Left lobe of liver (tissue), 2 donors: ENCODE measurements around the gene ZYX. TPM values are rescaled to one million over a fixed set of nuclear protein-coding genes. Genes with fewer than 3 reads are reported as not detected.
A peak's percentile ranks its signal among the peaks of the same experiment; 100 is the strongest.

Source experiments
- ATAC-seq: fragments of 200-7000 bp; cut with Tn5 transposase; one replicate; pipeline ENCODE4 v1.9.1; 2020; ENCODE audit warnings: mild to moderate bottlenecking, moderate library complexity
- DNase-seq: peaks from one replicate; pipeline ENCODE4 v3.0.0-alpha.2; 2020; ENCODE audit warnings: low spot score
- total RNA-seq: library from RNA; stranded (reverse); gene quantifications from one replicate; pipeline ENCODE4 v1.2.1, GENCODE V29; 2021
- donor health status: DM: no; HTN: no; CAD: no; lungs with moderate emphysema.
- donor health status: DM: no; HTN: yes; CAD: no.

Gene ZYX
- total RNA-seq, 1 donor from 2014 or later, result 33.8 TPM

DNA sequence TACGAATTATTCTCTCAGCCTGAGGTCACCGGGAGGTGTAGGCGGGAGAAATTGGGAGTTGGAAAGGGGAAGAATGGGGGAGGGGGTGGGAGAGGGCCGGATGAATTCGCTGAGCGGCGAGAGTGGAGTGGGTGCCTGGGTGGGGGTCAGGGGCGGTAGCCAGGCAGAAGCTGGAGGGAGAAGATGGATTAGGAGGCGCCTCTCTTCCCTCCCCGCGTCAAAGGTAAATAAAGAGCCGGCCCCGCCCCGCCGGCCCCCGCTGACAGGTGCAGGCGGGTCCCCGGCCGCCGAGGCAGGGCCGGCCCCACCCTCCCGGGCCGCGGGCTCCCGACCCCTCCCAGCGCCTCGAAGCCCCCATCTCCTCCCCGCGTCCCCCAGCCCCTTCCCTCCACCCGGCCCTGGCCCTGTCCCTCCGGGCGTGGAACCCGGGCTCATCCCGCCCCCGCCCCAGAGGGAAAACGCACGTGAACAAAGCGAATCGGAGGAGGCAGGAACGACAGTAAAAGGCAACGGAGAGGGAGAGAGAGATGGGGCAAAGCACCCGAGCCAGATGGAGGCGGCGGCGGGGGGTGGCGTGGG, 19.5 kb upstream of the ZYX start:
- DNase-seq (no peak), ATAC-seq (peak; percentile 22)

DNA sequence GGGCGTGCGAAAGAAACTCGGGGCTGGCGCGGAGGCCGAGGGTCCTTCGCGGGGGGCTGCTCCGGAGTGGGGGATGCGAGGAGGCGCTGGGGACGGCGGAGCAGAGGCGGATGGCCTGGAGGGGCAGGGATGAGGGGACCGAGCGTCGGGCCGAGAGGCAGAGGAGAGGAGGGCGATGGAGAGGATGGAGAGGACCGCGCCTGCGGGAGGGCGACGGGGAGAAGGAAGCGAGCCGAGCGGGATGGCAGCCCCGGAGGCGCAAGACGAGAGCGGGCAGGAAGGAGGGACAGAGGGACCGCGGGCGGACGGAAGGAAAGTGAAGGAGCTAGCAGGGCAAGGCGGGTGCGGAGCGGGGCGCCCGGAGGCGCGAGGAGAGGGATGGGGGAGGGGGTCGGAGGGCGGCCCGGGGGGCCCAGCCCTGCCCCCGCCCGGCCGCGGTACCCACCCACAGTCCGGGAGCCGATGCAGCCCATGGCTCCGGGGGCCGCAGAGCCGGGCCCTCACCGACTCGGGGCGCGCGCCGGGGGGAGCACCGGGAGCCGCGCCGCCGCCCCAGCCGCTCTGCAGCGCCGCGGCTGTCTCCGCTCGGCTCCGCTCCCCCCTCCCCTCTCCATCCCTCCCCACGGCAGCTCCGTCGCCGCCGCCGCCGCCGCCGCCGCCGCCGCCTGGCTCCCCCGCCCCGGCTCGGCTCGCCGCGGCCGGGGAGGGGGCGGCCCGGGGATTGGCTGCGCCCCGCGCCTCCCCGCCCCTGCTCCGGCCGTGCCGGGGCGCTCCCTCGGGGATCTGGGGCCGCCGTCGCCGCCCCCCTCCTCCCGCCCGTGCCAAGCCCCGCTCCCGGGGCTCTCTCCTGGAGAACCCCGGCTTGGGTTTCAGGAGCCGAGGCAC, 18.8 kb upstream of the ZYX start, which contains the start of gene FAM131B:
TSS of gene FAM131B (minus strand) at position 583 of the 885 bp plus-strand sequence. CDS start at position 473, 110 bp downstream.
- ATAC-seq (peak; percentile 48), DNase-seq (no peak)

DNA sequence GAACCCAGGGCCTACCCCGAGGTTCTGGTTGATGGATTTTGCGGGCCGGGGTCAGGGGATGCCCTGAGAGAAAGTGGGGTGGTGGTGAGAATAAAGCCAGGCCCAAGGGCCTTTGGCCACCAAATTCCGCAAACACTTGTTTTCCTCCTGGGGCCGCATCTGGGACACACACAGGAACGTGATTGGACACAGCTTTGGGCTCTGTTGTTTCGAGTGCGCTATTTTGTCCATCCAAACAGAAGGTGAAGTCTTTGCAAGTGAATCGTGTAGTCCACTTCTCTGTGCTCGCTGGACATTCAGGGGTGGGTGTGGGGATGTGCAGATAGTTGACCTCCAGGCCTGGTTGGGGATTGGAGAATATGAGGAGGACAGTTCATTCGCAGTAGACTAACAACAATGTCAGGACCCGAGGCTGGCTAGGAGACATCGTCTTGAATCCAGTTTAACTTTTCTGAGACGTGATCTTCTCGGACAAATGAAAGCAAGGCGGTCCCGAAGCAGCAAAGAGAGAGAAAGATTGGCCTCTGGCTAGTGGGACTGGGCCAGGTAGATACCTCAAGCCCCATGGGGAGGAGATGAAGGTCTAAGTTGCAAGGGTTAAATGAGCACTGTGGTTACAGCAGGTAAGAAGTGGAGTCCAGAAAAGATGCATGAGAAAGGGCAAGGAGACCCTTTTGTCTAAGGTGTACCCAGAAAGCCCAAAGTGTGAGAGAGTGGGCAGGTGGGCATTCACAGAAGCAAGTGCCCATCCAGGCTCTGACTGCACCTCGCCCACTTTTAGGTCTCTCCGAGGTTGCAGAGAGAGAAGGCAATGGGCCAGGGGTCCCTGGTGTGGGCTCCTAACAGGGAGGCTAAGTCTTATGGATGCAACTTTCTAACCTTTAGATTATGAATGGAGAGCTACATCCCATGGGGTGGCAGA, 17.9 kb upstream of the ZYX start:
- ATAC-seq, result no peak

DNA sequence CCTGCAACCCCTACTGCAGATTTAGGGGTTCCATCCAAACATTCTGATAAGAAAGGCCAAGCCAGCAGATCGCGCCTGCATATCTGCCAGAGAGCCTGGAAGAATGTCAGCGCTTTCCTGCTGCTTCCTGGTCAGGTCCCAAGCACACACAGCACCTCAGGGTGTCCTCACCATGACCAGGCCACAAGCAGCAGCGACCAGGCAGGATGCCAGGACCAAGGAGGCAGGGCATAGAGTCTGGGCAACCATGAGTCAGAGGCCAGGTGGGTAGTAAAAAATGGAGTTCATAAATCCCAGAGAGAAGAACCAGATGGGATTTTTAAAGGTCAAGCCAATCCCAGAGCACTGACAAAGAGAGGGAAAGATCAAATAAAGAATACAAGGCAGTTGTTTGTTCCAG, 13.2 kb upstream of the ZYX start:
- no peak for ATAC-seq
- DNase-seq, result no peak

More for the DNA sequence above, 17.9 kb upstream of the ZYX start:
- DNase-seq, result no peak

DNA sequence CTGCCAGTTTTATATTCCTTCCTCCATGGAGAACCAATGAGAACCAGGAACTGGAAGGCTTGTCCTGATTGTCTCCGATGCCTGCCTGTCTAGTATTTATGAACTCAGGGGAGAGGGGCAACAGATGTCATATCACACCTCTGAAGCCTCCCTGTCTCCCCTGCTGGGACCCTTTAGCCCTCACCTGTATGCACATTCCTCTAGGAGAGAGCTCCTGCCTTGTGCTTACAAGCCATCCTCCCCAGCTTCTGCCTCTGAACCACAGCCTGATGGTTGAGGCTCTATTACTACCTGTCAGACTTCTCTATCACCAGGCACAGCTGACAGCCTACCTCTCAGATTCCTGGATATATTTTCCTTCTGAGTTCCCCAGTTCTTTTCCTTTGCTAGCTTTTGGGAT, 12.8 kb upstream of the ZYX start:
- no peak for DNase-seq
- no peak for ATAC-seq

DNA sequence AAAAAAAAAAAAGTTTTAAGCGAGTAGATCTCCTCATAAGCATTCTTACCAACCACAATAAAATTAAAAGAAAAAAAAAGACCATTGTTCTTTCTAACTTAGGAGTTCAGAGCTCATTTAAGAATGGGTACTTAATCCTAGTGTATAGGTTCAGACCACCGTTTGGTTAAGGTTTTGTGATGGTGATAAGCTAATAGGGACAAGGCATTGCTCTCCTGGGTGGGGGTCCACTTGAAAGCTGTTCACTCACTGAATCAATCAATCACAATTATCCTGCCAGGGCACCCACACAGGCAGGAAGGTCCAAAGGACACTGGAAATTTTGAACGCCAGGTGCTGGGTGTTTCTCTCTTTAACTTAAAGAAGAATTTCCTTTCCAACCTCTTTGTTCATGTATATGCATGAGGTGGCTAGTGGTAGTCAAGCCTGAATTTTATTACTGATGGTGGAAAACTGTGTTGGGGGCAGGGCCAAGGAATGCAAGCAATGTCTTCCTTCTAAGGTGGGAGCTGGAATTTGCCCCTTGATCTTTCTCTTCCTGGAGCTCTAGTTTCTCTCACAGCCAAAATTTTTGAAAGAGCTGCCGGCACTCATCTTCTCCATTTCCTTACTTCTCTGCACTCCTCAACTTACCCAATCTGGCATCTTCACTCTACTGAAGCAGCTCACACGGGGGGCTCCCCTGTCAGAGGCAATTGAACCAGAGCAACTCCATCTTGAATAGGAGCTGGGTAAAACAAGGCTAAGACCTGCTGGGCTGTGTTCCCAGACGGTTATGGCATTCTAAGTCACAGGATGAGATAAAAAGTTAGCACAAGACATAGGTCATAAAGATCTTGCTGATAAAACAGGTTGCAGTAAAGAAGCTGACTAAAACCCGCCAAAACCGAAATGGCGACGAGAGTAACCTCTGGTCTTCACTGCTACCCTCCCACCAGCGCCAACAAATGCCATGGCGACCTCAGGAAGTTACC, 11.2 kb upstream of the ZYX start:
- ATAC-seq (peak; percentile 46), DNase-seq (no peak)

DNA sequence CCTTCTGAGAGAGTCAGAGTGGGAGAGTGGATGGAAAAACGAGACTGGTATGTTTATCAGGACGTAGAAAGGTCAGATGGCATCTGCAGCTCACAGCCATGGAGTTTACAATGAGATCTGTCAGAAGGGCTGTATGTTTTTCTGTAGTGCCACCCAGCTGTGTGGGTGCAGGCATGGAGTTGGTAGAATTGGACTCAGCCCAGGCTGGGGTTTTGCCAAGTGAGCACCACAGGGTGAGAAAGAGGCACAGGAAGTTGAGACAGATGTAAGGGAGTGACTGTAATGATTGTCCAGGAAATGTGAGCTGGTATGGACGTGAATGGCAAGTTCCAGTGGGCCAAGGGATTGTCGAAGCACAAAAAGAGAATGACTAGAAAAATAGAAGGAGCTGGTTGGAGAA, 9.1 kb upstream of the ZYX start:
- peak; percentile 59 for DNase-seq
- peak; percentile 57 for ATAC-seq

DNA sequence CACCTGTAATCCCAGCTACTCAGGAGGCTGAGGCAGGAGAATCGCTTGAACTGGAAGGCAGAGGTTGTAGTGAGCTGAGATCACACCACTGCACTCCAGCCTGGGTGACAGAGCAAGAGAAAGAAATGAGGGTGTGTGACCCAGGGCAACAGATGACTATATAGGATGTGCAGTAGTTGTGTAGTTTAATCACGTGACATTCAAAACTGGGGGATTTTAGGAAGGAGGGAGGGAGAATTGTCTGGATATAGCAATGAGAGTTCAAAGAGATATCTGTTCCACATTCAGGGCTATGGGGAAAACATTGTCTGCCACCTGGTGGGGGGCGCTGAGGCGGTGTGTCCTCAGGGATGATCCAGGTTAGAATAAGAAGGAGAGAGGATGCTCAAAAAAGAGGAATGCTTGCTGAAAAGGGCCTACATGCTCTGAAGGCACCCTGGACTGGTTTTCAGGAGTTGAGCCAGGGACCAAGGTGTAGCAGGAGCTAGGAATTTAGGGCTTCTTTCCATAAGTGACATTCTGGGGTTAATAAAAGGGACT, 7.8 kb upstream of the ZYX start:
- DNase-seq (no peak), ATAC-seq (no peak)

DNA sequence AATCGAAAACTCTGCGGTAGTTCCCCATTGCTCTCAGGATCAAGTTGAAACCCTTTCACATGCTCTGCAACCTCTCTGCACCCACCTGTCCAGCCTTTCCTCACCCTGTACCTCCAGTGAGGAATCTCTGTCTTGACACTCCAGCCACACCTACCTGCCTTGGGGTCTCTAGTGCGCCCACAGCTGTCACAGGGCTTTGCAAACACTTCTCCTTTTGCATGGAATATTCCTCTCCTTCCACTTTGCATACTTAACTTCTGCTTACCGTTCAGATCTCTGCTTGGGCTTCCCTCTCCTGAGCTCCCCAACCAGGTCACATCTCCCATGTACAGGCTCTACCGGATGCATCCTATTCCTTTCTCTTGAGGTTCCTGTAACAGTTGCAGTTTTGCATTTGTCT, 6.6 kb upstream of the ZYX start:
- DNase-seq (no peak), ATAC-seq (no peak)

DNA sequence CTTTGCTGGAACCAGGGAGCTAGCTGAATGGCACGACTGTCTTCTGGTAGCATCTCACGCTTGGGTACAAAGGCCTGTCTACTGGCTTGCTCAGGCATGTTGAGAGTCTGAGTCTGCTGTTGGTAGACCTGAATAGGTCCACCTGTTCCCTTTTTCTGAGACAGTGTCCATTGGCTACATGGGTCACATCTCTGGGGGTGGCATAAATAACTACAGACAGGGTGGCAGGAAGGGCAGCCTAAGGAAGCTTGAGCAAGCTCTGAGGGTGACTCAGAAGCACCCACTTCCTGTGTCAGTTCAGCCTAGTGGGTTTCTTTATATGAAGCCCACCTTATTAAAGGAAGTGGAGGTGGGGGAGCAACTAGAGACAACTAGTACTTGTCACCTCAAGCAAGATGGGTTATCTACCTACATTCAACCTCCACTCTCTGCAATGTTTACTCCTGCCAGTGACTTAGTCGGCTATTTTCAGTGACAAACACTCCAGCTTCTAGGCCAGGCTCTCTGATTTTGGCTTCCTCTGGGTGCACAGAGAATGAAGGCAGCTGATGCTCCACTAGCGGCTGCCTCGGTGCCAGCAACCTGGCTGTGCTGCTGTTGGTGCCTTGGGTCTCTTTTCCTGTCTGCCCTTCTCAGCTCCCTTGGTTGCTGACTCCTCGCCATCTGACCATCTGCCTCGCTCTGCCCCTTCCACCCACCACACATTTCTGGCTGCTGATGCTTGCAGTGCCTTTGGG, 5.7 kb upstream of the ZYX start:
- no peak for DNase-seq
- ATAC-seq, result no peak

DNA sequence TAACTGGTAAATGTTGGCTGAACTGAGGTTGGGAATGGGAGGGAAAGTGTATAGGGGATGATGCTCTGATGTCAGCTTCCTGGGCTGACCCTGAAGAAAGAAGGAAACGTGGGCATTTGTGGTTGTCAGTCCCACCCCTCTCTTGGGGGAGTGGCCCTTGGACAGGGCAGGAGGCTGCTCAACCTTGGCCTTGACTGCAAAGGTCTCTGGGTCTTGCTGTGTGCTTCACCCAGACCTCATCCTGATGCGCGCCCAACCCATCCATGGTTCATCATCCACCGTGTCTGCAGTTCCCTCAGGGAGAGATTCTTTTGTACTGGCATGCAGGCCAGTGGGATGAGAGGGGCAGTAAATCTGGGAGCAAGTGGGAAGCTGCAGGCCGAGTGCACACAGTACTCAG, 4.7 kb upstream of the ZYX start:
- DNase-seq (no peak), ATAC-seq (no peak)

DNA sequence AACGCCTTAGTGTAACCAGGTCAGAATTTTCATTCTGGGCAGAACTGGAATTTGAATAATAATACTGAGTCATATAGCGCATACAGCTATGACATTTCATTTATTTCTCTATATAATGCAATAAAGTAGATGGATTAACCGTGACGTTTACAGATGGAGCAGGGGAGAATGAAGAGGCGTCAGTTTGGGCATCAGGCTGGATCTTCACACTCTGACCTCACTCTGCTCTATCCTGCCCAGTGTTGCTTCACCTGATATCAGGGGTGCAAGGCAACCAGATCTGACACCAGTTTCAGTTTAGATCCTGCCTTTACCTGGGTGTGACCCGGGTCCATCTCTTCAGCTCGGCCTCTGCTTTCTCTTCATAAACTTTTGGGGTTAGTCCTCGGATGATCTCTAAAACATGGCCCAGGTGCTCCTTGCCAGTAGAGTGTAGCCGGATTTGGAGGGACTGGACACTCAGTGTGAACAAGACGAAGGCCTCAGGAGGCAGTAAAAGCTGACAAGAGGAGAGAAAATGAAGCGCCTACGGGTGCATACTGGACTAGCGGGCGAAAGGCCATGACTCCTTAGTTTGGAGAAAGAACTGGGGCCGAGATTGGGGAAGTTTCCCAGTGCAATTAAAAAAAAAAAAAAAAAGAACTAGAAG, 1.4 kb upstream of the ZYX start:
- DNase-seq (no peak), ATAC-seq (peak; percentile 11)

DNA sequence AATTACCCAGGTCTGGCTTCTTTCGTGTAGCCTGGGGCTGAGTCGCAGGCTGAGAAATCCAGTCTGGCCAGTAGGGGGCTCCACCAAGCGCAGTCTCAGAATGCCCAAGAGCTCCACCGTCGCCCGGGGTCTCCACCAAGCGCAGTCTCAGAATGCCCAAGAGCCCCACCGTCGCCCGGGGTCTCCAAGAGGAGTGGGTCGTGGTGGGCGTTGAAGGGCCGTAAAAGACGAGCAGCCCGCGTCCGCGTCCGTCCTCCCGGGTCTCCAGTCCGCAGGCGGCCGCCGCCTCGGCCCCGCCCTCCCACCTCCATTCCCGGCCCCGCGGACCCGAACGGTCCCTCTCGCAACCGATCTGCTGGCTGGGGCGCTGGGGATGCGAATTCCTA, 892 bp upstream of the ZYX start:
- DNase-seq (peak; percentile 87), ATAC-seq (peak; percentile 73)

DNA sequence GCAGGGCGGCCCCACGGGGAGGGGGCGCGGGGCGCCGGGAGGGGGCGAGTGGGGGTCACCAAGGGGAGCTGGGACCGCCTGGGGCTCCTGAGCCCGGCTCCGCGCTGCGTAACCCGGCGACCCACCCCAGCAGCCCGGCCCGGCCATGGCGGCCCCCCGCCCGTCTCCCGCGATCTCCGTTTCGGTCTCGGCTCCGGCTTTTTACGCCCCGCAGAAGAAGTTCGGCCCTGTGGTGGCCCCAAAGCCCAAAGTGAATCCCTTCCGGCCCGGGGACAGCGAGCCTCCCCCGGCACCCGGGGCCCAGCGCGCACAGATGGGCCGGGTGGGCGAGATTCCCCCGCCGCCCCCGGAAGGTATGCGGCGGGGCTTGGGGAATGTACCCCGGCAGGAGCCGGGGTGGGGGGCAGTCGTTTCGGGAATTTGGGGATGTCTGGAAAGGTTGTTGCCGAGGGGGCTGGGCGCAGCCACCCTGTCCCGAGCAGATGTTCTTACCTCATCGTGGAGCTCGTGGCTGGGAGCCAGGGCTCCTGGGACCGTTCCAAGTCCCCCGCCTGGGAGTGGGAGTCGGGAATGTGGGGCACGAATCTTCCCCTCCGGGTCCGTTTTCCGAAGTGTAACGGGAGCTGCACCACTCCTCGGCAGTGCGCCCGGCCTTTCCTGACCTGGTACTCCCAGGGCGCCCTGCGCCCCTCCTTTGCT, 431 bp downstream of the ZYX start:
- peak; percentile 2 for ATAC-seq
- peak; percentile 82 for DNase-seq

DNA sequence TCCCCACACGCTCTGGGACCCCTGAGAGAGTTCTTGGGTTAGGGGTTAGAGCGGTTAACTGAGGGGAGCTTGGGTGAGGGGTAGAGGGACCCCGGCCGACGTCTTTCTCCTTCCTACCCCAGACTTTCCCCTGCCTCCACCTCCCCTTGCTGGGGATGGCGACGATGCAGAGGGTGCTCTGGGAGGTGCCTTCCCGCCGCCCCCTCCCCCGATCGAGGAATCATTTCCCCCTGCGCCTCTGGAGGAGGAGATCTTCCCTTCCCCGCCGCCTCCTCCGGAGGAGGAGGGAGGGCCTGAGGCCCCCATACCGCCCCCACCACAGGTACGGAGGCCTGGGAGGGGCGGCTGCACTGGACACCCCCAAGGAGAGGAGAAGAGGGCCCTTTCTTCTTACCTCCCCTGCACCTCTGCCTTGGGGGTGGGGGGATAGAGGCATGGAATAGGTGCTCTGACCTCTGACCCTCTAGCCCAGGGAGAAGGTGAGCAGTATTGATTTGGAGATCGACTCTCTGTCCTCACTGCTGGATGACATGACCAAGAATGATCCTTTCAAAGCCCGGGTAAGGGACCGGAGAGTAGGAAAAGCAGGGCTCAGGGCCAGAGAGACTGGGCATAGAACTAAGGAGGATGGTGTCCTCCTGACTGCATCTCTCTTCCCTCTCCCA, 1.1 kb downstream of the ZYX start:
- no peak for DNase-seq

DNA sequence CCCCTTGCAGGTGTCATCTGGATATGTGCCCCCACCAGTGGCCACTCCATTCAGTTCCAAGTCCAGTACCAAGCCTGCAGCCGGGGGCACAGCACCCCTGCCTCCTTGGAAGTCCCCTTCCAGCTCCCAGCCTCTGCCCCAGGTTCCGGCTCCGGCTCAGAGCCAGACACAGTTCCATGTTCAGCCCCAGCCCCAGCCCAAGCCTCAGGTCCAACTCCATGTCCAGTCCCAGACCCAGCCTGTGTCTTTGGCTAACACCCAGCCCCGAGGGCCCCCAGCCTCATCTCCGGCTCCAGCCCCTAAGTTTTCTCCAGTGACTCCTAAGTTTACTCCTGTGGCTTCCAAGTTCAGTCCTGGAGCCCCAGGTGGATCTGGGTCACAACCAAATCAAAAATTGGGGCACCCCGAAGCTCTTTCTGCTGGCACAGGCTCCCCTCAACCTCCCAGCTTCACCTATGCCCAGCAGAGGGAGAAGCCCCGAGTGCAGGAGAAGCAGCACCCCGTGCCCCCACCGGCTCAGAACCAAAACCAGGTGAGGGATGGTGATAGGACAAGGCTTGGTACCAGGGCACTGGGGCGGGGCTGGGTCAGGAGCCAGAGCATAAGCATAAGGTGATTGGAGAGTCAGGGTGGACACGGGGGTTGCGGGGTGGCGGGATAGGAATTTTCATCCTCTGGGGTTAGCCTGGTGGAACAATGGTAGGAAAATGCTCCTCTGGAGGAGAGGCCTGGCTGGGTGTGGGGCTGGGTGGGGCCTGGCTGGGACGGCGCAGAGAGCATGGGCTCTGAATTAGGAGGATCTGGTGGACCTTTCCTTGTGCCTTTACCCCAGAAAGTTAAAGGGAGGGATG, 1.9 kb downstream of the ZYX start:
- DNase-seq (no peak), ATAC-seq (no peak)

More for the DNA sequence above, 1.1 kb downstream of the ZYX start:
- ATAC-seq, result peak; percentile 9

DNA sequence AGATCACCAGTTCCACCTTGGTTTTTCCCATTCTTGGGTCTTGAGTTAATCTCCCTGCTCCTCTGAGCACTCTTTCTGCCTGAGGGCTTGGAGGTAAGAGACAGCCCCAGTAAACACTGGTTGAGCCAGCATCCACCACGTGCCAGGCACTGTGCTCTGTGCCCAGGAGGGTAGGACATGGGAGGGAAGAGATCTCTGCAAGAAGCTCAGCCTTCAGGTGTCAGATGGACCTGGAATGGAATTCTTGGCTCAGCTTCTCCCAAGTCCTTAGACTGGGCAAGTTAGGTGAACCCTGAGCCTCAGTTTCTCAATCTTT, 2.5 kb downstream of the ZYX start:
- ATAC-seq, result no peak
- DNase-seq, result no peak
